Stimulated activated CD4-positive, alpha-beta T cell treated with anti-CD3 and anti-CD28 coated beads, Interleukin-1b, Interleukin-23, amount 100 ng/mL, for 1 hour (primary cell): Measurements from ENCODE around the gene ATP2C2.

Experiments
- DNase-seq, 2 donors: peaks; one replicate each; pipeline ENCODE4 v3.0.0-alpha.2; 2020; ENCODE audit warnings: low read depth in 2 of 2

ATP2C2 gene

DNA sequence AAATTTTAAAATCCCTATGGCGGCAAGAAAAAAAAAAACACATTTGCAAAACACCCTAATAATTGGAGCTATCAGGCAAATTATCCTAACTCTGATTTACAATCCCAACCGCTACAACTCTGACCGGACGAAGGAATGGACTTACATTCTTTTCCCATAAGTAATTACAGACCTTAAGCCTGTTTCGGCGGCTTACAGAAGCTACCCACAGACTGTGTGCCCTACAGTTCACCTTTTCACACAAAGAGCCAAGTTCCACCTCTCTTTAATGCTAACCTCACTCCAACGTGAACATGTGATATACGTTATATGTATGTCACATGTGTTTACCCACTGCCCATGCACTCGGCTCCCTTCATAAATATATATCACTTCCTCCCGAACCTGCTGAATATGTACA lies 144.8 kb downstream of the ATP2C2 start:
- no peak for DNase-seq

GRCh38 chr16:84513666-84514065 lies 145.3 kb downstream of the ATP2C2 start:
- no peak for DNase-seq
